Measurements from ENCODE around the gene PNO1.
A peak's percentile ranks its signal among the peaks of the same experiment; 100 is the strongest.
"Not testable (repeated sequence)": the region's sequence is repeated elsewhere in the genome, so short reads cannot be mapped to it uniquely, and the experiment has no call there.

Gene PNO1

DNA sequence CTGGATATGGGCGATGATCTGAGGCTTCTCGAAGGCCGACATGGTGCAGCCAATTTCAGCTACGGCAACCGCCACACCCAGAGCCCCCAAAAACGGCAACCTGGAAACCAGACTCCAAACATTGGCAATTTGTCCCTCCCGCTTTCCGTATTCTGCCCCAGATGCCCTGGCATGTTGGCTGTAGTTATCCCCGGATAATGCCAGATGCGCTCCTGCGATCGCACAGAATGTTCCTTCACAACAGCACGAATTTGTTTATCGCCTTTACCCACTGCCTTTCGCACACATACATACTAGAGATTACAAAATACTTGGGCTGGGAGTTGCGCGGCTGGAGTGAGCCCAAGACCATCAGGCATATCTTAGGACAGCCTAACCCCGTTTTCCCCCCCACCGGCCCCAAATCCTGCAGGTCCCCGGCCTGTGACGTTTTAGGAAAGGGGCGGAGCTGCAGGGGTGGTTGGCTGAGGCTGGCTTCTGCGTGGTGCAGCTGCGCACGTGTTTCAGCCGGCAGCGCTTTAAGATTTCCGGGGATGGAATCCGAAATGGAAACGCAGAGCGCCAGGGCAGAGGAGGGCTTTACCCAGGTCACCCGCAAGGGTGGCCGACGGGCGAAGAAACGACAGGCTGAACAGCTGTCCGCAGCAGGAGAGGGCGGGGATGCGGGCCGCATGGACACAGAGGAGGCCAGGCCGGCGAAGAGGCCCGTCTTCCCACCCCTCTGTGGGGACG lies at the start of gene PNO1:
PNO1 (plus strand) TSS at position 487 of the 732 bp plus-strand sequence; CDS start at position 534, 47 bp downstream.
- TF ChIP-seq ZNF274 (IDR thresholded peaks at IDR 0.05; ENCODE audit: low read depth, low read length) = no peak
- H3K4me3 ChIP-seq (ENCODE audit: low read length) = peak within 1 kb of the TSS; percentile 93

DNA sequence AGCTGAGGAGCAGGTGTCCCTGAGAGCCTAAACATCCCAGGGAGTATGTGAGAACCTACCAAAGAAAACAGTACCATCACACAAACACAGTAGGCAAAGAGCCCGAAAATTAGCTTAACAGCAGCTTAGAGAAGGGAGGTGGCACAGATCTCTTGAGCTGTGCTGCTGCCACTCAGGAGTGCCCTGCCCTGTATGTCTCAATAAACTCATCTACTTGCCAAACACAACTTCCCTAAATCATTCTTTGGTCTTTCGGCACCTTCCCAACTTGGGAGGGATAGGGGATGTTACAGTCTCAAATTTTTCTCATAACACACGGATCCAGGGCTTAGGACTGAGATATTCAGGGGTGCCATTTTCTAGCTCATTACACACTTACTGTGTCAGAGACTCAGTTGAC lies 49.6 kb upstream of the PNO1 start:
- no peak for TF ChIP-seq ZNF274 (IDR thresholded peaks at IDR 0.05; ENCODE audit: low read depth, low read length)
- H3K4me3 ChIP-seq (ENCODE audit: low read length) = no peak overlapping the region

DNA sequence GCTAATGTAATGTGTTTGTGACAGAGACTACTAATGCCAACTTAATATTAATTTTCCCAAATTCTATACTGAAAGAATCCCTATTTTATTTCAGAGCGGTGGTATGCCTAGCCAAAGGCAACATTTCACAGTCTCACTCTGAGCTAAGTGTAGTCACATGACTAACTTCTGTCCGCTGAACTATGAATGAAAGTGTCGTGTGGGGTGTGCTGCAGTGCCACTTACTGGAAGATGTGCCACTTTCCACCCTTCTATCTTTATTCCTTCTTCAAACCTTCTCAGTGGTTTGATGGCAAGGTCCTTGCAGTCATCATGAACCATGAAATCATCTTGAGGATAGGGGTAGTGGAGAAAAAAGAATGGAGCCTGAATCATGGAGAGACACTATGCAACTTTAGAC lies 47.6 kb upstream of the PNO1 start:
- TF ChIP-seq ZNF274 (IDR thresholded peaks at IDR 0.05; ENCODE audit: low read depth, low read length) = no peak
- no peak overlapping the region for H3K4me3 ChIP-seq (ENCODE audit: low read length)

DNA sequence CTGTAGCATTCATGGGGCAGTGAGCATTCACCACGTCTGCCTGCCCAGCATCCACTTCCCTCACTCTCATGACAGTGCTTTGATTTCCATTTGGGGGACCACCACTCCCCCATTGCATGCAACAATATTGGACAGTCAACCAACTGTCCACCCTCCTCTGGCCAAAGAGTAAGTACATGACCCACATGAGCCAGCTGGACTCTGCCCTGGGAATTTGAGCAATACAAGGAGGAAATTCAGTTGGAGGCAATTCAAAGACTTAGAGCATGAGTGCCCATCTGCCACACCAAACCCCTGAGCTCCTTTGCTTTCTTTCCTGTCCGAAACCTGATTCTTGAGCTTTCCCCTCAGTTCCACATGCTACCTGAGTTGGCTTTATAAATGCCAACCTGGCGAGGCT lies 41.7 kb upstream of the PNO1 start:
- TF ChIP-seq ZNF274 (IDR thresholded peaks at IDR 0.05; ENCODE audit: low read depth, low read length) = no peak
- H3K4me3 ChIP-seq (ENCODE audit: low read length) = no peak overlapping the region

DNA sequence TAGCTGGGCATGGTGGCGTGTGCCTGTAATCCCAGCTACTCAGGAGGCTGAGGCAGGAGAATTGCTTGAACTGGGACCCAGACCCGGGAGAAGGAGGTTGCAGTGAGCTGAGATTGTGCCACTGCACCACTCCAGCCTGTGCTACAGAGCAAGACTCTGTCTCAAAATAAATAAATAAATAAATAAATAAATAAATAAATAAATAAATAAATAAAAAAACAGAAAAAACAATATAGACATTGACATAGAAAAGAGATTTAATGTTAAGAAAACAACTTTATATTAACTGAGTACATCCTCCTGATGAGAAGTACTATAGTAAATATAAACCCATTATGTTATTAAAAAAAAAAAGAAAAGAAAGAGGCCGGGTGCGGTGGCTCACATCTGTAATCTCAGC lies 39.8 kb upstream of the PNO1 start:
- not testable (repeated sequence) for H3K4me3 ChIP-seq (ENCODE audit: low read length)

DNA sequence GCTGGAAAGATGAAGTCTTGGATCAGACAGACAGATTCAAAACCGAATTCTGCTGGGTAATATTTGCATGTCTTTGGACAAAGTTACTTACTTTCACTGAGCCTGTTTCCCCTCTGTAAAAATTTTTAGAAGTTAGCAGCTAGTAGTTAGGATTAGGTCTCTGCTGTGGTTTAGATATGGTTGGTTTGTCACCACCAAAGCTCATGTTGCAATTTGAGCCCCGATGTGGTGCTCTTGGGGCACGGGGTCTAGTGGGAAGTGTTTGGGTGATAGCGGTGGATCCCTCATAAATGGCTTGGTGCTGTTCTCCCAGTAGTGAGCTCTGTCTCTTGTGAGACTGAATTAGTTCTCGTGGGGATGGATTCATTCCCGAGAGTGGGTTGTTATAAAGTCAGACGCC lies 38.9 kb upstream of the PNO1 start:
- H3K4me3 ChIP-seq (ENCODE audit: low read length) = no peak overlapping the region
- TF ChIP-seq ZNF274 (IDR thresholded peaks at IDR 0.05; ENCODE audit: low read depth, low read length) = no peak

DNA sequence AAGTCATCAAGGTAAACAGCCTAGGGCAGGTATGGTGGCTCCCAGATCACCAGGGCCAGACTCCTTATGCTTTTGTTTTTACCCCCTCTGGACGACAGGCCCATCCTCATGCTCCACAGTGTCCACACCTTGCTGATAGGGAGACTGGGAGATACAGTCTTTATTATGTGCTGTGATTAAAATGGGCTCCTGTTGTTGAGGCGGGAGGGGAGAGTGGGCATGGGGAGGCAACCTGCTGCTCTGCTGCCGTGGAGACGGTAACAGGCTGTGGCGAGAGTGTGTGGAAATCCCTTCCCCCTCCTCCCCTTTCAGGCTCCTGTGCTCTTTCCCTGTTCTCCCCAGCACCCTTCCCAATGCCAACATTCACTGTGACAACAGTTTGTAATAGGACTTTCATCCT lies 38.2 kb upstream of the PNO1 start:
- TF ChIP-seq ZNF274 (IDR thresholded peaks at IDR 0.05; ENCODE audit: low read depth, low read length) = no peak

DNA sequence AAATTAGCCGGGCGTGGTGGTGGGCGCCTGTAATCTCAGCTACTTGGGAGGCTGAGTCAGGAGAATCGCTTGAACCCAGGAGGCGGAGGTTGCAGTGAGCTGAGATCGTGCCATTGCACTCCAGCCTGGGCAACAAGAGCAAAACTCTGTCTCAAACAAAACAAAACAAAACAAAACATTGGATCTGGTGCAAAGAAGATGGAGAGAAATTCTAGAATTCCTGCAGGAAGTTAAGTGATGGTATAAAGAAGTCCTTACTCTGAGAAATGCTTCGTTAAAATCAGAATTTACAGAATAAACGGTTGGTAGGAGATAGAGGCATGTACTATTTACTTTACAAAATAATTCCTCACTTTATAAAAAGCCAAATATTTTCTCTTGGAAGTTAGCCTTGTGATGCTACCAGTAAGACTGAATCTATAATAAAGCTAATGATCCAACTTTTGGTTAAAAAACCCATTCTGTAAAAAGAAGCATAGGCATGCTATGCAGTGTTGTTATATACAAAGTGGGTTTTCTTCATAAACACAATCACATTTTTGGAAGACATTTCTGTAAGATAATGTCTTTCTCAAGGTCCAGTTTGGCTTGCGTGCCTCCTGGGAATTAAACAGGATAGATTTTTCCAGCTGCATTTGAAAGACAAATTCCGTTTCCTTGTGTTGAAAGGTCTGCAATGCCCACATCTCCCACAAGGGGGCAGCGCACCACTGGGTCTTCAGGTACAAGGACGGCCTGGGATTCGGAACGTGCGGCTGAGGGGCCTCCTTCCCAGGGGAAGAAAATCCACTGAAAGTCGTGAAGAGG lies 35.6 kb upstream of the PNO1 start:
- TF ChIP-seq ZNF274 (IDR thresholded peaks at IDR 0.05; ENCODE audit: low read depth, low read length) = no peak
- H3K4me3 ChIP-seq (ENCODE audit: low read length) = peak overlapping the region; percentile 53; the same call in 1 of the 2 replicates

More for the DNA sequence above, 38.2 kb upstream of the PNO1 start:
- H3K4me3 ChIP-seq (ENCODE audit: low read length) = no peak overlapping the region

DNA sequence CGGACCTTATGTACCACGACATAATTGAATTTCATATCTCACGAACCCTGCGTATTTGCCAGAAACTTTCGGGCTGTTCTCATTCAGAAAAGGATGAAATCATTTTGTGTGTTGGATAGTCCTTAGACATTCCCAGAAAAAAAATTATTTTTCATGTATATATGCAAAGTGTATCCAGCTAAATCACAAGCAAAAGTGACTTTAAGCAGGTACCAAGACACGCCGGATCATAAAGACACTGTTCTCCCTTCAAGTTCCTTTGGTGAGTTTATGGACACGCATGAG lies 35.1 kb upstream of the PNO1 start:
- H3K4me3 ChIP-seq (ENCODE audit: low read length) = no peak overlapping the region
- no peak for TF ChIP-seq ZNF274 (IDR thresholded peaks at IDR 0.05; ENCODE audit: low read depth, low read length)

DNA sequence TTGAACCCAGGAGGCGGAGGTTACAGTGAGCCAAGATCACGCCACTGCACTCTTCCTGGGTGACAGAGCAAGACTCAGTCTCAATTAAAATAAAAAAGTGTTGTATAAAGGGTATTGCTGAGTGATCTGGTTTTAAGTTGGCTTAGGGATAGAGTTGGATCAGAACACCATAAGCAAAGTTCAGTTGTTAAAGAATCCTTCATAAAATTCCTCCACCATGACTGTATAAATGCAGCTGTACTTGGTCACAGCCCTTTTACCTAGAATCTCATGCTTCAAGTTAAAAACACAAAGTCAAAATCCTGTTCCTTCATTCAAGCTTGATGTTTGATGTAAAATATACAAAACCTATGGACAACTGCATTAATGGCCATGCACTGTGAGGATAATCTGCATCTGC lies 33.4 kb upstream of the PNO1 start:
- TF ChIP-seq ZNF274 (IDR thresholded peaks at IDR 0.05; ENCODE audit: low read depth, low read length) = no peak
- no peak overlapping the region for H3K4me3 ChIP-seq (ENCODE audit: low read length)

DNA sequence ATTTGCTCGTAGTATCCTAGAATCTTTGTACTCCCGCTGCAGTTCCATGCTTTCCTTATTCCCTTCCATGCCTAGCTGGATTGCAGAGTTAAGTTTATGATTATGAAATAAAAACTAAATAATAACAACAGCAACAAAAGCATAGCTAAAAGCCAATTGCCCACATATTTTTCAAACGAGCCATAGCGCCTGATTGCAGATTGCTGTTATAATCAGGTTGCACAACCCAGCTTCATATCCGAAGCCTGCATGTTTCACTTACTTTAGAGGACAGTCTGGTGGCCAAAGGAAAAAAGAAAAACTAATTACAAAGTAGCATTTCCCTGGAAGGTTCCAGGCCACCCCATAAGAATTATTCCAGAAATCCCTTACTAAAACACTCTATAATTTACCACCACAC lies 31.9 kb upstream of the PNO1 start:
- no peak overlapping the region for H3K4me3 ChIP-seq (ENCODE audit: low read length)
- no peak for TF ChIP-seq ZNF274 (IDR thresholded peaks at IDR 0.05; ENCODE audit: low read depth, low read length)

DNA sequence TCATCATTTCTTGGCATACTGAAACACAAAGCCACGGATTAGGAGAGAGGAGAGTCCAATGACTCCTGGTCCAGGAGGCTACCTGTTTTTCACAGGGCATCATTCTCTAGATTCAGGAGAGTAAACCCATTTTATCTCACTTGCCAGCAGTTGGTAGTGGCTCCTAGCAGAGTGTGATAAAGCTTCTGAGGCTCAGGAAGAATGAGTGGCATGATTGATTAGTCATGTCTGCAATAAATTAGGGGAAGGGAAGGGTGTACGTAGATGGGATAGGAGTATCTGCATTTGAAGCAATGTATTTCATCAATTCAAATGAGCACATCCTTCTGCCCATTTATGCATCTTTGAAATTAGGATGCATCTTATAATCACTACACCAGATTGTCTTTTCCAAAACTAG lies 31.1 kb upstream of the PNO1 start:
- no peak for TF ChIP-seq ZNF274 (IDR thresholded peaks at IDR 0.05; ENCODE audit: low read depth, low read length)

DNA sequence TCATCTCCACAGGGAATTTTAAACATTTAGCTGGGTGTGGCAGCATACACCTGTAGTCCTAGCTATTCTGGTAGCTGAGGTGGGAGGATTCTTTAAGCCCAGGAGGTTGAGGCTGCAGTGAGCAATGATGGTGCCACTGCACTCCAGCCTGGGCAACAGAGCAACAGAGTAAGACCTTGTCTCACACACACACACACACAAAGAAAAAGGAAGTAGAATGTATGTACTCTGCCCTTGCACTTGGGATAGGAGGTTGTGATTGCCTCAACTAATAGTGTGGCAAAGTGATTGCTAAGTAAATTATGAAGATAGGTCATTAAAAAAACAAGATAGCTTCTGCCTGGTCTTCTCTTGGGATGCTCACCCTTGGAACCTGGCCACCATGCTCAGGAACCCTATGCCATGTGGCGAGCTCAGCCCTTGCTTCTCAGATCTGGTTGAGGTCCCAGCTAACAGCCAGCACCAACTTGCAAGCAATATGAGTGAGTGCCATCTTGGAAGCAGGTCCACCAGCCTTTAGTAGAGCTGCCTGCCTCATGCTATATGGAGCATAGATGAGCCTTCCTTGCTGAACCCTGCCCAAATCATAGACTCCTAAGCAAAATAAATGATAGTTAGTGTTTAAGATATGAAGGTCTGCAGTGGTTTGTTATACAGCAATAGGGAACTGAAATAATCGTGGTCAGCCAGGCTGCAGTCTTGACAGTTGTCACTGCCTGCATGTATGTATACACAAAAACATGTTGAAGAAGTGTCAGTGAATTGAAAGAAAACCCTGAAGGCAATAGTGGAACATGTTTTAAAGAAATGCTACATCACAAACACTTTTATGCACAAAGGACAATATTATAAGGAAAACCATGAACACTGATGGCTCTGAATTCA lies 30.1 kb upstream of the PNO1 start:
- no peak overlapping the region for H3K4me3 ChIP-seq (ENCODE audit: low read length)

More for the DNA sequence above, 31.1 kb upstream of the PNO1 start:
- no peak overlapping the region for H3K4me3 ChIP-seq (ENCODE audit: low read length)

DNA sequence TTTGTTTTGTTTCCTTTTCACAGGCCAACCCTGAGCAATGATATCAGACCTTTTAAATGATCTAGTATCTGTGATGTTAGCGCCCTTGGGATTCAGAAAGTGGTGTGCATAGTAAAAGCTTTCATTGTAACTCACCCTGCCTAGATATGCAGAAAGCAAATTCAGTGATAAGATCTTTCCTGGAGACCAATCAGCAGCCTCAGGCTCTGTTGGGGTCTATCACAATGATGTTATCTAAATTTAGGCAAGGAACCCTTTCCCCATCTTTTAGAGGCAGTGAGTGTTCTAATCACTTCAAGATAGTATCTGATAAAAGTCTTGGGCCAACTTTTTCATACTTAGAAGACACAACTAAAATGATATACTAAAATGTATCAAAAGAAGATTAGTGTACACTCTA lies 23.6 kb upstream of the PNO1 start:
- TF ChIP-seq ZNF274 (IDR thresholded peaks at IDR 0.05; ENCODE audit: low read depth, low read length) = no peak
- no peak overlapping the region for H3K4me3 ChIP-seq (ENCODE audit: low read length)

More for the DNA sequence above, 30.1 kb upstream of the PNO1 start:
- no peak for TF ChIP-seq ZNF274 (IDR thresholded peaks at IDR 0.05; ENCODE audit: low read depth, low read length)
